WI38 (cell line): ENCODE measurements around the gene EMSY.
"Not testable (repeated sequence)": the region's sequence is repeated elsewhere in the genome, so short reads cannot be mapped to it uniquely, and the experiment has no call there.

Experiments
- H3K4me3 ChIP-seq: 2 replicates; pipeline ENCODE4 v1.5.1; 2011; ENCODE audit warnings: low read depth, mild to moderate bottlenecking, control low read depth, low read length
- TF ChIP-seq, protein P1 (sequence below): IDR thresholded peaks from 2 replicates; pipeline ENCODE4 v1.5.1; 2012; ENCODE audit warnings: low read depth, mild to moderate bottlenecking, control low read depth, low read length

Gene EMSY, protein sequence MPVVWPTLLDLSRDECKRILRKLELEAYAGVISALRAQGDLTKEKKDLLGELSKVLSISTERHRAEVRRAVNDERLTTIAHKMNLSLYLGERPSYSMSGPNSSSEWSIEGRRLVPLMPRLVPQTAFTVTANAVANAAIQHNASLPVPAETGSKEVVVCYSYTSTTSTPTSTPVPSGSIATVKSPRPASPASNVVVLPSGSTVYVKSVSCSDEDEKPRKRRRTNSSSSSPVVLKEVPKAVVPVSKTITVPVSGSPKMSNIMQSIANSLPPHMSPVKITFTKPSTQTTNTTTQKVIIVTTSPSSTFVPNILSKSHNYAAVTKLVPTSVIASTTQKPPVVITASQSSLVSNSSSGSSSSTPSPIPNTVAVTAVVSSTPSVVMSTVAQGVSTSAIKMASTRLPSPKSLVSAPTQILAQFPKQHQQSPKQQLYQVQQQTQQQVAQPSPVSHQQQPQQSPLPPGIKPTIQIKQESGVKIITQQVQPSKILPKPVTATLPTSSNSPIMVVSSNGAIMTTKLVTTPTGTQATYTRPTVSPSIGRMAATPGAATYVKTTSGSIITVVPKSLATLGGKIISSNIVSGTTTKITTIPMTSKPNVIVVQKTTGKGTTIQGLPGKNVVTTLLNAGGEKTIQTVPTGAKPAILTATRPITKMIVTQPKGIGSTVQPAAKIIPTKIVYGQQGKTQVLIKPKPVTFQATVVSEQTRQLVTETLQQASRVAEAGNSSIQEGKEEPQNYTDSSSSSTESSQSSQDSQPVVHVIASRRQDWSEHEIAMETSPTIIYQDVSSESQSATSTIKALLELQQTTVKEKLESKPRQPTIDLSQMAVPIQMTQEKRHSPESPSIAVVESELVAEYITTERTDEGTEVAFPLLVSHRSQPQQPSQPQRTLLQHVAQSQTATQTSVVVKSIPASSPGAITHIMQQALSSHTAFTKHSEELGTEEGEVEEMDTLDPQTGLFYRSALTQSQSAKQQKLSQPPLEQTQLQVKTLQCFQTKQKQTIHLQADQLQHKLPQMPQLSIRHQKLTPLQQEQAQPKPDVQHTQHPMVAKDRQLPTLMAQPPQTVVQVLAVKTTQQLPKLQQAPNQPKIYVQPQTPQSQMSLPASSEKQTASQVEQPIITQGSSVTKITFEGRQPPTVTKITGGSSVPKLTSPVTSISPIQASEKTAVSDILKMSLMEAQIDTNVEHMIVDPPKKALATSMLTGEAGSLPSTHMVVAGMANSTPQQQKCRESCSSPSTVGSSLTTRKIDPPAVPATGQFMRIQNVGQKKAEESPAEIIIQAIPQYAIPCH (N-terminal part only)

DNA sequence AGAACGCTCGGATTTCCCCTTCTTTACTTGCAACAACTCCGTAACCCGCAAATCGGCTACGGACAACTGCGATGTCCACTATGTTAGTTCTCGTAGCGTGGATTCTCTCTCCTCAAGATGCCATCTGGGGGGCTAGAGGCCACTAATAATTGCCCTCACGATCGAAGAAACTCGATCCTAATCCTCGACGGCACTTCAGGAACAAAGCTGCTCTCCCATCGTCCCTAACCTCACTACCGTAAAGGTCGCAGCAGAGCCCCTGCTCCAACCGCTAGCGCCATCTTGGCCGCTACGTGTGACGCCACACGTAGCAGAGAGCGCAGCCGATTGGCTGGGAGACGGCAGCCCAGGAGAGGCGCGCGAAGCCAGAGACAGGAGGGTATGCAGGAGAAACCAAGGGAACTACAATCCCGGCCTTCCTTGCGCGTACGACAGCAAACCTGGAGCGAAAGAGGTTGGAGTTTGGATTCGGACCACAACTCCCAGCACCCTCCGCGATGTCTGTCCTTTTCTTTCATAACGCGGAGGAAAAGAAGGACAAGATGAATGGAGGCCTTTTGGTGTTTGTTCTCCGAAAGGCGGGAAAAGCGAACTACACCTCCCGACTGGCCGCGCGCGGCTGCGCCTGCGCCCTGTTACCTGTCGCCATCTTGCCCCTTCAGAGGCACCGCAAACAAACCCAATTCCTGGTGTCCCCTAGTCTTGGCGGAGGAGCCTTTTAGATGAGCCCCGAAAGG is at the start of gene EMSY:
TSS of gene EMSY (plus strand) at position 635 of the 737 bp plus-strand sequence. CDS start 1,921 bp downstream, outside the sequence.
- TF ChIP-seq, protein P1, sequence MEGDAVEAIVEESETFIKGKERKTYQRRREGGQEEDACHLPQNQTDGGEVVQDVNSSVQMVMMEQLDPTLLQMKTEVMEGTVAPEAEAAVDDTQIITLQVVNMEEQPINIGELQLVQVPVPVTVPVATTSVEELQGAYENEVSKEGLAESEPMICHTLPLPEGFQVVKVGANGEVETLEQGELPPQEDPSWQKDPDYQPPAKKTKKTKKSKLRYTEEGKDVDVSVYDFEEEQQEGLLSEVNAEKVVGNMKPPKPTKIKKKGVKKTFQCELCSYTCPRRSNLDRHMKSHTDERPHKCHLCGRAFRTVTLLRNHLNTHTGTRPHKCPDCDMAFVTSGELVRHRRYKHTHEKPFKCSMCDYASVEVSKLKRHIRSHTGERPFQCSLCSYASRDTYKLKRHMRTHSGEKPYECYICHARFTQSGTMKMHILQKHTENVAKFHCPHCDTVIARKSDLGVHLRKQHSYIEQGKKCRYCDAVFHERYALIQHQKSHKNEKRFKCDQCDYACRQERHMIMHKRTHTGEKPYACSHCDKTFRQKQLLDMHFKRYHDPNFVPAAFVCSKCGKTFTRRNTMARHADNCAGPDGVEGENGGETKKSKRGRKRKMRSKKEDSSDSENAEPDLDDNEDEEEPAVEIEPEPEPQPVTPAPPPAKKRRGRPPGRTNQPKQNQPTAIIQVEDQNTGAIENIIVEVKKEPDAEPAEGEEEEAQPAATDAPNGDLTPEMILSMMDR, result no peak
- peak within 1 kb of the TSS; percentile 91 for H3K4me3 ChIP-seq

DNA sequence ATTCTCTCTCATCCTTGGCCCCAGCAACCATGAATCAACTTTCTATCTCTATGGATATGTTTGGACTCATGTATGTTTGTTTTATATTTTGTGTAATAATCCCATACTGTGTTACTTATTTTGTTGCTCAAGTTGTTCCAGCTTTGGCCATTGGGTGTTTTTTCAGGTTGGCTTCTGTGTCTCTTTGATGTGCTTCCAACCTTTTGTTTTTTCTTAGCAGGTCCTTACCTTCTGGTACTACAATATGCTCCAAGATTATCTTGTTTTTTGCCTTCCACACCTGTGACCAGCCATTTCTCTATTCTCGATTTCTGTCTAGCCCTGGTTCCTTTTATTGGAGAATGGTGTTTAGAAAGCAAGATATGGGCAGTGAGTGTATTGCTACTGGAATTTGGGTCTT is 49.5 kb upstream of the EMSY start:
- H3K4me3 ChIP-seq, result no peak overlapping the region
- TF ChIP-seq, protein P1, result no peak

DNA sequence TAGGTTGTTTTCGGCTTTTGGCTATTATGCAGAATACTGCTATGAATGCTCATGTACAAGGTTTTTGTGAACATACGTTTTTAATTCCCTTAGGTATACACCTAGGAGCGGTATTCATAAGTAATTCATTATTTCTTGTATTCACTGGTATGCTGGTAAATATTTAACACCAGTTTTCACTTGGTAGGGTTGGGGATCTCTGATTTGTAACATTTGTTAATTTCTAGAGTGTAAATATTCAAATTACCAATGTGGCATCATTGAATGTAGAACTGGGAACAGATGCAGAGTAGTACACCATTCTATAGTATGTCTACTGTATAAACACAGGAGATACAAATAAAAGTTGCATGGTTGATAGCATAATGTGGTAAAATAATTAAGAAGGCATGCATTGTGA is 47.4 kb upstream of the EMSY start:
- H3K4me3 ChIP-seq, result no peak overlapping the region

DNA sequence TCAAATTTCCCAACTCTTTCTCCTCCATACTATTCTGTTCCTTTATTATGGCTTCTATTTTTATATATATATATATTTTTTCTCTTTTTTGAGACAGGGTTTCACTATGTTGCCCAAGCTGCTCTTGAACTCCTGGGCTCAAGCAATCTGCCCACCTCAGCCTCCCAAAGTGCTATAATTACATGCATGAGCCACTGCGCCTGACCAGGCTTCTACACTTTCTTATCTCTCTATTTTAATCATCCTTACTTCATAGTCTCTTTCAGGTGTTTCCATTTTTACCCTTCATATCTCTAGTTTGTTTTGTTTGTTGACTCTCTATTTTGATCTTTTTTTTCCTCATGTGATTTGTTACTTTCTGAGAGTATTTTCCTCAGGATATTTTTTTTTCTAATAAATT is 43.9 kb upstream of the EMSY start:
- TF ChIP-seq, protein P1, result no peak
- no peak overlapping the region for H3K4me3 ChIP-seq

More for the DNA sequence above, 47.4 kb upstream of the EMSY start:
- TF ChIP-seq, protein P1, result no peak

DNA sequence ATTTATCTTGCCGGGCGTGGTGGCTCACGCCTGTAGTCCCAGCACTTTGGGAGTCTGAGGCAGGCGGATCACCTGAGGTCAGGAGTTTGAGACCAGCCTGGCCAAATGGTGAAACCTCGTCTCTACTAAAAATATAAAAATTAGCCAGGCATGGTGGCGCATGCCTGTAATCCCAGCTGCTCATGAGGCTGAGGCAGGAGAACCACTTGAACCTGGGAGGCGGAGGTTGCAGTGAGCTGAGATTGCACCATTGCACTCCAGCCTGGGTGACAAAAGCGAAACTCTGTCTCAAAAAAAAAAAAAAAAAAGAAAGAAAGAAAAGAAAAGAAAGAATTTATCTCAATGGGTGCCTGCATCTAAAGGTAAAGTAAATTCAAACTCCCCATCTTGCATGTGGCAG is 43.3 kb upstream of the EMSY start:
- not testable (repeated sequence) for H3K4me3 ChIP-seq

DNA sequence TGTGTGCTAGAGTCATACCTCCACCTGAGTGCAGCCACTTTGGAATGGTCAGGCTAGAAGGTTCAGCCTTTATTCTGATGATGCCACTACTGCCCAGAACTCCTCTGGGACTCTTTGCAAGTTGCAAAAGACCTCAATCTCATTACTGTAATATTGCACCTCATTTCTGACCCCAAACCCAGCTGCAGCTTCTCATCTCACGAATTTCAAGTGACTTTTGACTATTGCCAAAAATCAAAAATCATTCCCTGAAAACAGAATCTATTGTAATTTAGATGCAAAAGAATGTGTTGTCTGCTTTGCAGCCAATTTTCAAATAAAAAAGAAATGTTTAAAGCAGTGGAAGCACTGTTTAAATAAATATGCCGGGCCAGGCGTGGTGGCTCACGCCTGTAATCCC is 38.5 kb upstream of the EMSY start:
- no peak overlapping the region for H3K4me3 ChIP-seq
- TF ChIP-seq, protein P1, result no peak
